ENCODE data around the gene ISG15. TPM values are rescaled to one million over a fixed set of nuclear protein-coding genes. Genes with fewer than 3 reads are reported as not detected.

The ISG15 gene
- total and polyA plus RNA-seq, 2 experiments from 2014 or later = 62.3 to 89.6 TPM

- no peaks in the 10 kb centered on the region for H3K9me2 ChIP-seq (replicated peaks; ENCODE audit: insufficient read depth)
- 86% methylated on average over 33 of the region's 35 CpGs for WGBS (ENCODE audit: low lambda C conversion rate, missing lambda C conversion rate)
- no peak for DNase-seq (ENCODE audit: low spot score)
- peaks cover 1% of the 10 kb centered on the region for H3K4me1 ChIP-seq (ENCODE audit: insufficient read depth)
- no peaks in the 10 kb centered on the region for H3K36me3 ChIP-seq (replicated peaks; ENCODE audit: insufficient read depth, low read depth)
- H3K27ac ChIP-seq = no peak overlapping the region
- no peaks in the 10 kb centered on the region for H4K20me1 ChIP-seq (ENCODE audit: insufficient read depth, poor library complexity, severe bottlenecking)
- H3K4me3 ChIP-seq = no peak overlapping the region
- no peak overlapping the region for H3K4me2 ChIP-seq
- no peak overlapping the region for H2AFZ ChIP-seq
- TF ChIP-seq, protein P1, sequence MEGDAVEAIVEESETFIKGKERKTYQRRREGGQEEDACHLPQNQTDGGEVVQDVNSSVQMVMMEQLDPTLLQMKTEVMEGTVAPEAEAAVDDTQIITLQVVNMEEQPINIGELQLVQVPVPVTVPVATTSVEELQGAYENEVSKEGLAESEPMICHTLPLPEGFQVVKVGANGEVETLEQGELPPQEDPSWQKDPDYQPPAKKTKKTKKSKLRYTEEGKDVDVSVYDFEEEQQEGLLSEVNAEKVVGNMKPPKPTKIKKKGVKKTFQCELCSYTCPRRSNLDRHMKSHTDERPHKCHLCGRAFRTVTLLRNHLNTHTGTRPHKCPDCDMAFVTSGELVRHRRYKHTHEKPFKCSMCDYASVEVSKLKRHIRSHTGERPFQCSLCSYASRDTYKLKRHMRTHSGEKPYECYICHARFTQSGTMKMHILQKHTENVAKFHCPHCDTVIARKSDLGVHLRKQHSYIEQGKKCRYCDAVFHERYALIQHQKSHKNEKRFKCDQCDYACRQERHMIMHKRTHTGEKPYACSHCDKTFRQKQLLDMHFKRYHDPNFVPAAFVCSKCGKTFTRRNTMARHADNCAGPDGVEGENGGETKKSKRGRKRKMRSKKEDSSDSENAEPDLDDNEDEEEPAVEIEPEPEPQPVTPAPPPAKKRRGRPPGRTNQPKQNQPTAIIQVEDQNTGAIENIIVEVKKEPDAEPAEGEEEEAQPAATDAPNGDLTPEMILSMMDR (IDR thresholded peaks at IDR 0.05; ENCODE audit: poor library complexity) = no peak
- TF ChIP-seq EZH2 (IDR thresholded peaks at IDR 0.05; ENCODE audit: borderline replicate concordance) (no peak), EZH2phosphoT487 (IDR thresholded peaks at IDR 0.05; ENCODE audit: low read depth, severe bottlenecking, unreplicated experiment) (no peak)
- no peaks in the 10 kb centered on the region for H3K79me2 ChIP-seq
- peaks cover 5% of the 10 kb centered on the region for H3K27me3 ChIP-seq
- no peaks in the 10 kb centered on the region for H3K9me3 ChIP-seq (ENCODE audit: low read depth)
These were observed 32.5 kb upstream of the ISG15 start for GRCh38 chr1:980602-981395.

GRCh38 chr1:981491-981954, 31.8 kb upstream of the ISG15 start:
- Histone ChIP-seq H3K27me3 (peaks cover 5% of the 10 kb centered on the region), H3K4me2 (no peak overlapping the region), H3K27ac (no peak overlapping the region), H3K79me2 (no peaks in the 10 kb centered on the region), H3K9me2 (replicated peaks; ENCODE audit: insufficient read depth) (no peaks in the 10 kb centered on the region), H3K9me3 (ENCODE audit: low read depth) (no peaks in the 10 kb centered on the region), H4K20me1 (ENCODE audit: insufficient read depth, poor library complexity, severe bottlenecking) (no peaks in the 10 kb centered on the region), H2AFZ (no peak overlapping the region), H3K36me3 (replicated peaks; ENCODE audit: insufficient read depth, low read depth) (no peaks in the 10 kb centered on the region), H3K4me1 (ENCODE audit: insufficient read depth) (no peaks in the 10 kb centered on the region), H3K4me3 (no peak overlapping the region)
- no peak for DNase-seq (ENCODE audit: low spot score)
- TF ChIP-seq EZH2 (IDR thresholded peaks at IDR 0.05; ENCODE audit: borderline replicate concordance) (no peak), EZH2phosphoT487 (IDR thresholded peaks at IDR 0.05; ENCODE audit: low read depth, severe bottlenecking, unreplicated experiment) (no peak)
- TF ChIP-seq, protein P1 (IDR thresholded peaks at IDR 0.05; ENCODE audit: poor library complexity) = no peak
- WGBS (ENCODE audit: low lambda C conversion rate, missing lambda C conversion rate) = 86% methylated on average over 20 of the region's 21 CpGs

DNA sequence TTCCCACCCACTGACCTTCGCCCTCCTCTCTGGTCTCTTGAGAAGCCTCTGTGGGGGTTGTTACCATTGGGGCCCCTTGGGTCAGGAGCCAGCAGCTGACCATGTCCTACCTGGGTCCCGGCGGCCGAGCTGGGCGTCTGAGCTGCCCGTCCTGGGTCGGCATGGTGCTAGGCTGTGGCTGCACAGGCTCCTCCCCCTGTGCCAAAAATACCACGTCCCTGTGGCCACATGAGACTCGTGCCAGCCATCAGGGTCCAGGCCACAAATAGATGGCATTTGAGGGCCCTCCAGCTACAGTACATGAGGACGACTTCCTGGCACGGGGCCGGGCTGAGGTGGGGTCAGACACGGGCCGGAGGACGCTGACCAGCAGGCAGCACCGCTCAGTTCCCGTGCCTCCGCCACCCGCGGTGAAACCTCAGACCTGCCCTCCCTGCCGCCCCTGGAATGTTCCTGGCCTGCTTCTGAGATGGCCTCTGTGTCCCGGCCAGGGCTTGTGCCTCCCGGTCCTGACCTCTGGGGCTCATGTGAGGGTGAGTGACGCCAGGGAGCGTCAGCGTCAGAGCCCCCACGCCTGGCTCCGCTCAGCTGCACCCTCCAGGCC, 31.2 kb upstream of the ISG15 start, which contains the start of gene PERM1:
Gene PERM1, minus strand, starts transcription at position 139 of the 604 bp plus-strand sequence. CDS start 1,064 bp downstream, outside the sequence.
- H2AFZ ChIP-seq = no peak within 1 kb of the TSS
- no peaks in the 10 kb centered on the region for H3K9me2 ChIP-seq (replicated peaks; ENCODE audit: insufficient read depth)
- H3K79me2 ChIP-seq = no peaks in the 10 kb centered on the region
- H4K20me1 ChIP-seq (ENCODE audit: insufficient read depth, poor library complexity, severe bottlenecking) = no peaks in the 10 kb centered on the region
- H3K4me1 ChIP-seq (ENCODE audit: insufficient read depth) = no peaks in the 10 kb centered on the region
- WGBS (ENCODE audit: low lambda C conversion rate, missing lambda C conversion rate) = 82% methylated on average over 28 of the region's 28 CpGs
- H3K9me3 ChIP-seq (ENCODE audit: low read depth) = no peaks in the 10 kb centered on the region
- TF ChIP-seq EZH2 (IDR thresholded peaks at IDR 0.05; ENCODE audit: borderline replicate concordance) = no peak
- TF ChIP-seq, protein P1 (IDR thresholded peaks at IDR 0.05; ENCODE audit: poor library complexity) = no peak
- TF ChIP-seq EZH2phosphoT487 (IDR thresholded peaks at IDR 0.05; ENCODE audit: low read depth, severe bottlenecking, unreplicated experiment) = no peak
- no peak within 1 kb of the TSS for H3K4me3 ChIP-seq
- no peak within 1 kb of the TSS for H3K4me2 ChIP-seq
- H3K27ac ChIP-seq = no peak within 1 kb of the TSS
- no peak for DNase-seq (ENCODE audit: low spot score)
- H3K27me3 ChIP-seq = peaks cover 5% of the 10 kb centered on the region
- no peaks in the 10 kb centered on the region for H3K36me3 ChIP-seq (replicated peaks; ENCODE audit: insufficient read depth, low read depth)

Measured in hepatocyte (in vitro differentiated cells).